Loucy (cell line): ENCODE measurements around the gene PSMG4.

ENCODE experiments used
- EZH2phosphoT487 ChIP-seq: fragments of 200-600 bp; IDR thresholded peaks from 2 replicates; pipeline ENCODE4 v1.6.1; 2018; ENCODE audit warnings: antibody characterized with exemption, mild to moderate bottlenecking, moderate library complexity, borderline replicate concordance
- TF ChIP-seq, protein P1 (sequence below): fragments of 200-600 bp; sonication (generic); conservative IDR thresholded peaks from 2 replicates; pipeline ENCODE4 v1.5.1; 2014; ENCODE audit warnings: mild to moderate bottlenecking, antibody characterized with exemption, low read length

DNA sequence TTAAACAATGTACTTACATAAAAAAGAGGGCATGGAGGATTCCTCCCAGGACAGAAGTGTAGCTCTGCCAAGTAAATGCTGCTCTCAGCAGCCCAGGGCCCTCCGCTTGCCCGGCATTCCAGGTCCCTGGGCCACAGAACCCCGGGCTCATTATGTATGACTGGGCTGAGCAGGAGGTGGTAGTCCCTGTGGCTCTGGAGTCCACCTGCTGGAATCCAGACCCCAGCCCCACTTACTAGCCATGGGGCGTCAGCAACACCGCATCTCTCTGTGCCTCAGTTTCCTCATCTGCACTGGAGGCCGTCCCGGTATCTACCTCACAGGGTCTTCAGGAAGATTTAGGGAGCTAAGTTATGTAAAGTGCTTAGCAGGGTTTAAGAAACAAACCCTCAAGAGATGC lies 55.4 kb downstream of the PSMG4 start:
- TF ChIP-seq, protein P1, sequence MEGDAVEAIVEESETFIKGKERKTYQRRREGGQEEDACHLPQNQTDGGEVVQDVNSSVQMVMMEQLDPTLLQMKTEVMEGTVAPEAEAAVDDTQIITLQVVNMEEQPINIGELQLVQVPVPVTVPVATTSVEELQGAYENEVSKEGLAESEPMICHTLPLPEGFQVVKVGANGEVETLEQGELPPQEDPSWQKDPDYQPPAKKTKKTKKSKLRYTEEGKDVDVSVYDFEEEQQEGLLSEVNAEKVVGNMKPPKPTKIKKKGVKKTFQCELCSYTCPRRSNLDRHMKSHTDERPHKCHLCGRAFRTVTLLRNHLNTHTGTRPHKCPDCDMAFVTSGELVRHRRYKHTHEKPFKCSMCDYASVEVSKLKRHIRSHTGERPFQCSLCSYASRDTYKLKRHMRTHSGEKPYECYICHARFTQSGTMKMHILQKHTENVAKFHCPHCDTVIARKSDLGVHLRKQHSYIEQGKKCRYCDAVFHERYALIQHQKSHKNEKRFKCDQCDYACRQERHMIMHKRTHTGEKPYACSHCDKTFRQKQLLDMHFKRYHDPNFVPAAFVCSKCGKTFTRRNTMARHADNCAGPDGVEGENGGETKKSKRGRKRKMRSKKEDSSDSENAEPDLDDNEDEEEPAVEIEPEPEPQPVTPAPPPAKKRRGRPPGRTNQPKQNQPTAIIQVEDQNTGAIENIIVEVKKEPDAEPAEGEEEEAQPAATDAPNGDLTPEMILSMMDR: no peak
- TF ChIP-seq EZH2phosphoT487: no peak
